NCI-H748 (cell line): ENCODE results near the gene ATAT1.

ENCODE experiments used
- DNase-seq: peaks from one replicate; lab custom pipeline; 2025; ENCODE audit not compliant: unreplicated experiment; lab: John Stamatoyannopoulos, UW

Gene ATAT1

DNA sequence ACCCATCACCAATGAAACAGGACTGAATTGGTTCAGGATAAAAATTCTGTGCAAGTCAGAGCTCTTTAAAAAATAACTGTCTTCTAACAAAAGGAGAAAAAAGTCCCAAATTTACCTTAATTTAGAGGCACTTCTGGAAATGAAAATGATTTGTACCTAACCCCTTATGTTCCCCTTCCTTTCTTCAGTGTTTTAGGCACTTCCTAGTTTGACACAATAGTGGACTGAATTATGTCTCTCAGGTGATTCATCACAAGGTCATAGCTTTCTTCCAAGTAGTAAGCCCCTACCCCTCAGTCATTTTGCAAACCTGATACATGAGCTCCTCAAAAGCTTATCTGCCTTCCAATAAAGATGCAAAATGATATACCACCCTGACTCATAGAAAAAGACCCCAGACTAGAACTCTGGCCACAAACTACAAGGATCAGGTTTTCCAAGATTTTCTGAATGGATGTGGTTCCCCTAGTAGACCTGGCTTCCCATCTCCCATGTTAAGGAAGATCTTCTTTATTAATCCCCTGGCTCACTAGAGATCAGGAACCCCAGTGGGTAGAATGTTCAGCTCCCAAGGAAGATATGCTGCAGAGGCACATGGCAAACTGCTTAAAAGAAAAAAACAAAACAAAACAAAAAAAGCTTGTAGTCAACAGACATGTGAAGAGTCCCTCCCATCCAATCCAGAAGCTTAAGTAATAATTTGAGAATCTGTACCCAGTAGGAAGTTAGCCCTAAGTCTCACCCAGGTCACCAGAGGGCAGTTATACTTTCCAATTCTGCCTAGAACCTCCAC, 13.2 kb upstream of the ATAT1 start:
- DNase-seq = no peak

DNA sequence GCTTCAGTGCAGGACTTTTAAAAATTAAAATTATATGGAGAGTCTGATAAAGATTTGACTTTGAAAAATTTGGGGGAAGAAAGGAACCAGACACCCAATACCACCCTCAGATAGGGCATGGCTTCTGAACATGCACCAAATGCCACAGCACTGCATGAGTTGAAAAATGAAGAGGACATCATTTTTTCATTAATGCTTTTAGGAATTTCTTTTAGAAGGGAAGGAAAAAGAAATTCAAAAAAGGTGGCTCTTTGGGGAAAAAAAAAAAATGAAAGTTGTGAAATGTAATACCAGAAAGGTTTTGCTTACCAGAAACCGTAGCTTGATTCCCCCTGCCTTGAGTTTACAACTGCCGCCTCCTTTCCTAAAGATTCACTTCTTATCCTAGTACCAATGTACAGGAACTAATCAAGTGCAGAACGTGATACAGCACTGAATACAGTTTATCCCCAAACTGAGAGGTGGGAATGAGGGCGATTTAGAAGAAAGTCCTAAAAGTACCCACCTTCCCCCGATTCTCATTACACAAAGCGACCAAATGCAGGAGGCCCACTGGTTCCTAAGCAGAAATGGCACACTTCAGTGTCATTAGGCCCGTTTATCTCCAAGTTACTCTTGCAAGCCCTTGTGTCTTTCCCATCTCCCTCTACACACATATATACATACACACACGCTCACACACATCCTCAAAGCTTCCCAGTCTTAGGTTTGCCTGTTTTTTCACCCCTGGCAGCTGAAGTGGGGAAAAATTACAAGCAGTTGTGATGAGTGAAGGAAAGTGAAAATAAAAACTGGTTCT, 12.4 kb upstream of the ATAT1 start:
- peak; percentile 48 for DNase-seq

- DNase-seq = peak; percentile 99
Observed at GRCh38 chr6:30614843-30615218, 11.8 kb upstream of the ATAT1 start.

DNA sequence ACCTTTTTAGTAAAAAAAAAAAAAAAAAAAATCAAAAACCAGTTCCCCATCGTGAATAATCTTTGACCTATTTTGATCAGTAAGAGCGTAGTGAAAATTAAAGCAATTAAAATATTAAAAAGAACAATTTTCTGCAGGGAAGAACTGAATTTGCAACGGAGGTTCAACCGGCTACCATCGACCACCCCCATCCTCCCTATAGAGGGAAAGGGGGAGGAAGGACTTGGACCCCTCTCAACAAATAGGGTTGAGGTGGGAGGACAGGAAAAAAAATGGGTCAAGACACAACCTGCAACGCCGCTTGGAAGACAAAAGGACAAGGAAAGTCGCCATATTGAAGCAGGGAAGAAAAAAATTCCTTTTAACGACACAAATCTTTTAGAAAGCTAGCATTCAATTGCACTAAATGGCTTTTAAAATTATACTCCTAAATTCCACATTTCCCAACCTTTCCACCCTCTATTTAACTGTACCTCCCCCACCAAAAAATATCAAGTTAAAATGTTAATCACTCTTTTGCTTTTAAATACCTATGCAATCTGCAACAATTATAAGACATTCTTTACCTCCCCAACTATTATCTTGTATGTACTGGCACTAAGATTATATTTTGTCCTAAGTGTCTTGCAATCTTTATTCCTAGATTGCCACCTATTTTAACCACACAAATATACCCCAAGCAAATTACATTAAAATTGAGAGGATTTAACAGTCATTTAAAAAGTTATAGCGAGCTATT, 11.3 kb upstream of the ATAT1 start:
- peak; percentile 88 for DNase-seq

DNA sequence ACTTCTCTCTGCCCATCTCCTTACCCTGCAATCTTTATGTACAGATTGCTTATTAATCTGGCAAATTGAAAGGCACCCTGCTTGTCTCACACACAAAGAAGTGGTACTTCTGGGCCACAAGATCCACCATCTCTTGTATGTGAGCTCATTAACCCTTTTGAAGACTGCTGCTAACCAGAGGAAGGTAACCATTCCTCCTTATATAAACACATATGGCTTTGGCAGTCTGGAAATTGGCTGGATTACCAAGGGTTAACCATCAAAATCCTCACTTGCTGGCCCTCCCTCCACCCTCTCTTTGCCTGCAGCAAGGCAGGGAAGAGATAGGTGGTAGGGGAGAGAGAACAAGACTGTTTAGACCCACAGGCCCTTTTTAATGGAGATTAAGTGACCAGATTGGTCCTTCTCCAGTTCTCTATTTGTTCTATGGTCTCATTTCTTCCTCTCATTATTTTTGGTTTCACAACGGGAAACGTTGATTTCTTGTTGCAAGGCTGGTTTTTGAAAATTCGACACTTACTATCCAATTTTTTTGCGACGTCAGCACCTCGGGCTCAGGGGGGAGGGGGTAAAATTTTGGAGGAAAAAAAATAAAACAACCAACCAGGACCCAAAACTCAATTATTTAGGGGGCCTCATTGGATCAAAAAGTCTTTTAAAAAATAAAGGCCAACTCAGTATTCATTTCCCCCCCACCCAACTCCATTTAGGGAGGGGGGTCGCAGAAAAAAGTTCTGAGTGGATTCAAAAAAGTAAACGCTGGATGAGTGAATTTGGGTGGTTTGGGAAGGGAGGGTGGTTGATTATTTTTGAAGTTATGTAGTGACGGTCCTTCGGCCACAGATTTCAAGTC, 10.5 kb upstream of the ATAT1 start:
- DNase-seq = peak; percentile 76

GRCh38 chr6:30616811-30617564, 9.7 kb upstream of the ATAT1 start, which contains the start of gene PPP1R10:
Gene PPP1R10, minus strand, starts transcription at chr6:30617243. Its CDS starts 7,299 bp downstream, at chr6:30609944.
- peak; percentile 100 for DNase-seq

GRCh38 chr6:30617565-30618269, 9.0 kb upstream of the ATAT1 start, which contains the start of gene MRPS18B:
Gene MRPS18B, plus strand, starts transcription at chr6:30617840. Its CDS starts 26 bp downstream, at chr6:30617866.
- DNase-seq = peak; percentile 98

DNA sequence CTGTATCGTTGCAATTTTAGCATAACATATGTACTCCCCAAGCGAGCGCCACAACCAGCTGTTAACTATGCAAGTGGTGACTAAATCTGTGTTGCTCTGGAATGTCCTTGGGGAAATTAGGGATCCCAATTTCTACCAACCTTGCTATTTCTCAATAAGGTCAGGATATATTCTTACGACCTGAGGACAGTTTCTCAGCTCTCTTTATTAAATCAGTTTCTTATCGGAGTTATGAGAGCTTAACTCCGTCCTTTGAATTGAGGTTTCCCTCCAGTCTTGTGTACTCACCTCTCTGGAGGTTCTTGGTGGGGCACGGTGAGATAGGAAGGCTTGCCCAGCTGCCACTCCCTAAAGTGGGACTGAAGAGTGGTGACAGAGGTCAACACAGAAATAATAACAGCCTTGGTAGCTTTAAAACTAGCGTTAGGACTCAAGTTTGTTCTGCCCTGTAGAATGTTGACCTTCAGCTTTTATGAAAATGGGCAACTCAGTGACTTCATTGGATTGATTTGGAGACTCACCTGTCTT, 8.3 kb upstream of the ATAT1 start:
- peak; percentile 32 for DNase-seq

GRCh38 chr6:30619561-30619960, 7.1 kb upstream of the ATAT1 start:
- DNase-seq = no peak

- DNase-seq = no peak
Observed at GRCh38 chr6:30625511-30625910, 1.2 kb upstream of the ATAT1 start.

DNA sequence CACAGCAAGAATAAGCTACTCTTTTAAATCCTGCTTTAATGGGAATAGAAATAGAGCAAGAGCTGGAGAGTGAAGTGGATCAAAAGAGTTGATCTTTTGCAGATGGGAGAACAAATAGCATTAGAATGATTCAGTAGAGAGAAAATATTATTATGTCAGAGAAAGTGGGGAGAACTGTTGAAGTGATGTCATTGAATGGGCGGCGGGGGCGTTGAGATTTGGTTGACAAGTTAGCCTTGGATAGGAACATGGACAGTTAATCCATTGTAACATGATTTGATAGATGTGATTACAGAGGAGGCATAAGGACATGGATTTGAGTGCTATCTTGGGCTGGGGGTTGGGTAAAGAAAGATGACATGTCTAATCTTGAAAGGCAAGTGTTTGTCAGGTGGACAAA, 9.2 kb downstream of the ATAT1 start:
- no peak for DNase-seq

DNA sequence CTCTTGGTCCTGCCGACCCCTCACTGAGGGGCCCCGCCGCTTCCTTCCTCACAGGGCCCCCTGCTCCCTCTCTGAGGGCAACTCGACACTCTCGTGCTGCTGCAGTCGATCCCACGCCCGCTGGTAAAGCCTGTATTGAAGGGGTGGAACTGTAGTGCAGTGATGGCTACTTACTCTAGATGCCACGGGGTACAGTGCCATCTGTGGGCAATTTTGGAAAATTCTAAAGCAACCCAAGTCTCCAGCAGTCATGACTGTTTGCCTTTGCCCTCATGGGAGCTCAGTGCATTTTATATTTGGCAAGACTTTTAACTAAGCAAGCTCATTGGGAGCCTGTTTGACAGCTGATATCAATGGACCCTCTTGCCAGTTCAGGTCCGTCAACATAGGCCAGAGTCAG, 13.8 kb downstream of the ATAT1 start:
- no peak for DNase-seq

GRCh38 chr6:30641048-30641447, 14.4 kb downstream of the ATAT1 start:
- no peak for DNase-seq

DNA sequence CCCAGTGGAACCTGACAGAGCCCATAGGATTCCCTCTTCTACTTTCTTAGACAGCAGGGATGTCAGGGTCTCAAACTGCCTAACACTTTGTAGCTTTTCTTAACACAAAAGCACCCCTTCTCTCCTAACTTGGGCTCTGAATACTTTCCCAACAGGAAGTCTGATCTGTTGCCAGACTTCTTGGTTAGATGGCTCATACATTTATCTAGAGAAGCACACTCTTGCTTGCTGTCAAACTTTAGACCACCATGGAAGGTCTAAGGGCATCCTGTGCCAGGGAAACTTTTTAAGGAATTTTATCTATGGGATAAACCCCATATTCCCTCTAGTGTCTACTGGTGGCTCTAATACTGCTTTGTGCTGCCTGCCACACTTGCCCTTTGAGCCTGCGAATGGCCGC, 17.0 kb downstream of the ATAT1 start:
- no peak for DNase-seq

GRCh38 chr6:30644769-30645168, 18.1 kb downstream of the ATAT1 start:
- no peak for DNase-seq

DNA sequence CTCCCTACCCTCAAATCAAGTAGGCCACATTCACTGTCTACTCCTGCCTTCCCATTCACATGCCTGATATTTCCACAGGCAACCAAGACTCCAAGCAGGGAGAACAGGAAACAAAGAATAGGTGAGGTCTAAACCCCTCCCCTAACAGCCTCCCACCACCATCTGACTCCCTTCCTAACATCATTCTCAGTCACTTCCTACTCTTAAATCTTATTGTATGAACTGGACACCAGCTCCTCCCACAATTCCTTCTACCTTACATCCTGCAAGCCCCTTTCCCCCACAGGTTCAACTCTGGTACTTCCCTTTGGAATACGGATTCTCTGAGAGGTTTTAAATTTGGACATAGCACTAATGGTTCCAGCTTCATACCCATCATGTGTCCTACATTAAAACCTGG, 19.3 kb downstream of the ATAT1 start:
- DNase-seq = no peak

DNA sequence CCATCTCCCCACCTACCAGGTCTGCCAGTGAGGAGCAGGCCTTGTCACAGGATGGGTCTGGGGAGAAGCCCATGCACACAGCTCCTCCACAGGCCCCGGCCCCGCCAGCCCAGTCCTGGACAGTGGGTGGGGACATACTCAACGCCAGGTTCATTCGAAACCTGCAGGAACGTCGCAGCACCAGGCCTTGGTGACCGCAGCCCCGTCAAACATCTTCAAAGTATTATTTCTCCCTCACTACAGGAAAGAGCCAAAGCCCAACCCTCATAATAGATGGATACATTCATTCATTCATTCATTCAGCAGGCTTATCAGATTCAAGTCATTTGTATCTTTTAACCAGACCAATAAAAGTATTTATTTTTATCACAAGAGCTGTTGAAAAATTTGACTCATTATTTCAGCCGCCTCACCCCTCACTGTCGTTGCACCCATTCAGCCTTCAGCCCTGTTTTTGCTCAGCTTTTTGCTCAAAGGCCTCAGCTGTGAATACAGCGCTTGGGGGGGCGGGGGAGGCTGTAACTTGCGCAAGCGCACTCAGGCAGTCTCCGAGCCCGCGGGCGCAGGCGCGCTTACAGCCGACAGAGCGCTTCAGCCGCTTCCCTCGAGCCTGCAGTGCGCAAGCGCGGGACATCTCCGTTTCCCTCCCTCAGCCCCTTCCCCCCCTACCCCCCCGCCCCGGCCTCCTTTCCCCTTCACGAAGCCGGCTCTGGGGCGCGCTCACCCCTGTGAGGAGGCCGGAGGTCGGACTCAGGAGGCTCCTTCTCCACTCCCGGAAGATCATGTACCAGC, 20.0 kb downstream of the ATAT1 start, which contains the start of gene C6orf136:
C6orf136 (plus strand) TSS at position 684 of the 792 bp plus-strand sequence; CDS start at position 783, 99 bp downstream.
- DNase-seq = peak; percentile 97
